GM04504 (cell line): ENCODE measurements around the gene GAREM2.
A peak's percentile ranks its signal among the peaks of the same experiment; 100 is the strongest.

Experiments
- DNase-seq: peaks from one replicate; pipeline ENCODE4 v3.0.0-alpha.2; 2012; ENCODE audit warnings: low read depth

Gene GAREM2

GRCh38 chr2:26187537-26188104 is 14.7 kb downstream of the GAREM2 start:
- no peak for DNase-seq

- no peak for DNase-seq
Observed at GRCh38 chr2:26189123-26189522, 16.2 kb downstream of the GAREM2 start.

GRCh38 chr2:26189751-26190150 is 16.9 kb downstream of the GAREM2 start:
- no peak for DNase-seq

- no peak for DNase-seq
Observed at GRCh38 chr2:26190369-26190768, 17.5 kb downstream of the GAREM2 start.

GRCh38 chr2:26191316-26192159 is 18.6 kb downstream of the GAREM2 start:
- DNase-seq, result no peak

- DNase-seq, result peak; percentile 34
Observed at GRCh38 chr2:26193578-26194231, 20.8 kb downstream of the GAREM2 start.

- DNase-seq, result no peak
Observed at GRCh38 chr2:26195040-26195984, 22.4 kb downstream of the GAREM2 start.

- DNase-seq, result no peak
Observed at GRCh38 chr2:26196683-26197418, 24.0 kb downstream of the GAREM2 start.

GRCh38 chr2:26197516-26197915 is 24.6 kb downstream of the GAREM2 start:
- DNase-seq, result no peak

GRCh38 chr2:26202981-26203490 is 30.1 kb downstream of the GAREM2 start:
- no peak for DNase-seq

- no peak for DNase-seq
Observed at GRCh38 chr2:26203906-26204305, 31.0 kb downstream of the GAREM2 start.

GRCh38 chr2:26212011-26212410 is 39.1 kb downstream of the GAREM2 start:
- no peak for DNase-seq

- DNase-seq, result no peak
Observed at GRCh38 chr2:26214759-26215158, 41.9 kb downstream of the GAREM2 start.

GRCh38 chr2:26215833-26216232 is 42.9 kb downstream of the GAREM2 start:
- DNase-seq, result no peak

- no peak for DNase-seq
Observed at GRCh38 chr2:26216587-26216986, 43.7 kb downstream of the GAREM2 start.

GRCh38 chr2:26217720-26218119 is 44.8 kb downstream of the GAREM2 start:
- DNase-seq, result no peak

GRCh38 chr2:26223018-26223417 is 50.1 kb downstream of the GAREM2 start:
- no peak for DNase-seq

GRCh38 chr2:26224095-26224494 is 51.2 kb downstream of the GAREM2 start:
- DNase-seq, result no peak

- no peak for DNase-seq
Observed at GRCh38 chr2:26229595-26229994, 56.7 kb downstream of the GAREM2 start.

- no peak for DNase-seq
Observed at GRCh38 chr2:26230806-26231205, 57.9 kb downstream of the GAREM2 start.

- no peak for DNase-seq
Observed at GRCh38 chr2:26235089-26235488, 62.2 kb downstream of the GAREM2 start.
